Measurements from ENCODE around the gene LBP.
"Not testable (repeated sequence)": the region's sequence is repeated elsewhere in the genome, so short reads cannot be mapped to it uniquely, and the experiment has no call there.

The LBP gene

GRCh38 chr20:38320221-38320620 lies 26.1 kb upstream of the LBP start:
- no peak for DNase-seq (ENCODE audit: low read depth, low spot score)

GRCh38 chr20:38321959-38322598 lies 24.2 kb upstream of the LBP start:
- DNase-seq (ENCODE audit: low read depth, low spot score), result peak; percentile 49

DNA sequence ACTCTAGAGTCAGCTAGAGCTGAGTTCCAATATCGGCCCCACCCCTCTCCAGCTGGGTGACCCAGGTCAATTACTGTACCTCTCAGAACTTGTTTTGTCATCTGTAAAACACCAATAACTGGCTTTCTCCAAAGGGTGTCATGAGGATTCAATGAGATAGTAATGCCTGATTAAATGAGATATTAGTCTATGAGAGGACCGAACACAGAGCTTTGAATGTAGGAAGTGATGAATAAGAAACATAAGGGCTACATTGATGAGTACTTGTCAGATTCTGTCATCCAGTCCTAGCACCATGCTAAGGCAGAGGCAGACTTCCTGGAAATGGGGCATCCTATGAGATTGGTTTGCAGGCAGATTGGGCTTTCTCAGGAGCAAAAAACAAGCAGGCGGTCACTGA lies 22.1 kb upstream of the LBP start:
- no peak for DNase-seq (ENCODE audit: low read depth, low spot score)

DNA sequence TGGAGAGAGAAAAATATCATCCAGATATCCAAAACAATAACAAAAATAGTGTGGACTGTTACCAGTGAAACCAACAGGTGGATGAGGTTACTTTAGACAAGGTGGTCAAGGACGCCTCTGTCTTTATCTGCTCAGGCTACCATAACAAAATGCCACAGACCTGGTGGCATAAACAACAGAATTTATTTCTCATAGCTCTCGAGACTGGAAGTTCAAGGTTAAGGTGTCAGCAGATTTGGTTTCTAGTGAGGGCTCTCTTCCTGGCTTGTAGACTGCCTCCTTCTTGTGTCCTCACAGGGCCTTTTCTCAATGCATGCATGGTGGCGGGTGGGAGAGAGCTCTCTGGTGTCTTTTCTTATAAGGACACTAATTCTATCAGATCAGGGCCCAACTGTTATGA lies 21.1 kb upstream of the LBP start:
- no peak for DNase-seq (ENCODE audit: low read depth, low spot score)

GRCh38 chr20:38325905-38326304 lies 20.4 kb upstream of the LBP start:
- no peak for DNase-seq (ENCODE audit: low read depth, low spot score)

- no peak for DNase-seq (ENCODE audit: low read depth, low spot score)
These were observed 20.0 kb upstream of the LBP start for GRCh38 chr20:38326309-38326708.

- DNase-seq (ENCODE audit: low read depth, low spot score), result no peak
These were observed 15.6 kb upstream of the LBP start for GRCh38 chr20:38330638-38331037.

GRCh38 chr20:38331245-38331644 lies 15.0 kb upstream of the LBP start:
- no peak for DNase-seq (ENCODE audit: low read depth, low spot score)

DNA sequence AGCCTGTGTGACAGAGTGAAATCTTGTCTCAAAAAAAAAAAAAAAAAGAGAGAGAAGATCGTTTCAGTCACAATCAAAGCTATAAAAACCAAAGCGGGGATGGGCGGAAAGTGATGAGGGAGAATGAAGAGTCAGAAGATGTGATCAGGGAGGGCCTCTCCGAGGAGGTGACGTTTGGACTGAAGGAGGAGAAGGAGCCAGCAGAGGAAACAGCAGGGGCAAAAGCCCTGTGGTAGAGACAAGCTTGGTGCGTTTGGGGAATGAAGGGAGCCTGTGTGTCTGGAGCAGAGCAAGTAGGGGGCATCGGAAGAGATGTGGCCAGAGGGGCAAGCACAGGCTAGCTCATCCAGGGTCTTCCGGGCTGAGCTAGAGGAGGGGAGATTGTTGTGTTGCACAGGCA lies 14.5 kb upstream of the LBP start:
- DNase-seq (ENCODE audit: low read depth, low spot score), result no peak

DNA sequence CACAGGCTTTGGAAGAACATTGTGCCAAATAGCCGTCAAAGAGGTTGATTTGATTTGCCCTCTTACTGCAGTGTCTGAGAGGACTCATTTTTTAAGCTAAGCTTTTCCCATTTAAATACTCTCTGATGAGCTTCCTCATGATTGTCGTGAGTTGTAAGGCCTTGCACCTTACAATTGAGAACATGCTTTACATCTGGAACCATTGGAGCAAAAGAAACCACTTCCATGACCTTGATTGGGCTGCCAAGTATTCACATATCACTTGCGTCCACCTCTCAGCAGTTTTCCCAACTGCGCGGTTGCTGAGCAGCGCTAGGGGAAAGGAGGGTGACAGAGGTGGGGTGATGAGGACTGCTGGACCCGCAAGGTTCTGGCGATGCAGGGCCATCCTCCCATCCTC lies 12.3 kb upstream of the LBP start:
- DNase-seq (ENCODE audit: low read depth, low spot score), result no peak

- no peak for DNase-seq (ENCODE audit: low read depth, low spot score)
These were observed 9.6 kb upstream of the LBP start for GRCh38 chr20:38336726-38337125.

DNA sequence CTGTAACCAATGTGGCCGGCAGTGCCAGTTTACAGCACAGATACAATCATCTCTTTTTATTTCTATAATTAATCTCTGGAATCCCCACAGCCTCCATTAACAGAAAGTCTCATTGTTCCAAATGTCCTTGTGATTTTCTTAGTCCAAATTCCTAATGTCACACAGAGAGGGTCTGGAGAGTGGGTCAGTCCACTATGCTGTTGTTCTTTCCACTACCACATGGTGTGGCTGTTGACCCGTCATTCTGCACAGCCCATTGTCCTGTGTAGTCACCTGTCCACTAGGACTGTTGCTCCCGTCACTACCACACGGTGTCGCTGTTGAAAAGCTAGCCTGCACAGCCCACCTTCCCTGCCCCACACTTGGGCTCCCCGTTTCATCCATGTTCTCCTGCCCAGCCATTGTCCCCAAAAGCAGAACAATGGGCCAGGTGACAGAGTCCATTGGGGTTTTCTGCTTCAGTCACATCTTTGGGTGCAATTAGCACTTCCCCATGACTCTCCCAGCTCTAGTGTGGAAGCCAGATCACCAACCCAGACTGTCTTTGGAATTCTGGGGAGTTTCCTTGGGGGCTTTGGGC lies 8.6 kb upstream of the LBP start:
- DNase-seq (ENCODE audit: low read depth, low spot score), result peak; percentile 90

DNA sequence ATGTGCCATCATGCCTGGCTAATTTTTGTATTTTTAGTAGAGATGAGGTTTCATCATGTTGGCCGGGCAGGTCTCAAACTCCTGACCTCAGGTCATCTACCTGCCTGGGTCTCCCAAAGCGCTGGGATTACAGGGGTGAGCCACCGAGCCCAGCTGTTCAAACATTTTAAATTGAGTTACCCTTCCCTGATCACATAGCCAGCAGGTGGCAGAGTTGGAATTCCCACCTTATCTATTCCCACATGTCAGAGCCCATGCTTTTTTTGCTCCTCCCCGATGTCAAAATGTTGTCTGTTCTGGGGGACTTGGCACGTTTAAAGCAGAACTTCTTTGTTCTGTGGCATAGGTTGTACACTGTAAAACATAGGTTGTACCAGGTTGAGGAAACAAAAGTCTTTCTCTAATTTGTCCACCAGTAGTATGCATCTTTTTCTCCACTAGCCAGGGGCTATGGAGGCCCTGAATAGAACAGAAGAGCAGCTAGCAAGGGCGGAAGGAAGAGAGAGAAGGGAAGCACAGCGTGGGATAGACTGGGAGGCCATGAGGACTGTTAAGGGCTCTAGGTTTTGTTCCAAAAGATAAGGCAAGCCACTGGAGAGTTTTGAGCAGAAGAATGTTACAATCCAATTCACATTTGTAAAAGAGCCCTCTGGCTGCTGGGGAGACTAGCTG lies 7.3 kb upstream of the LBP start:
- DNase-seq (ENCODE audit: low read depth, low spot score), result peak; percentile 65

GRCh38 chr20:38339521-38339896 lies 6.8 kb upstream of the LBP start:
- DNase-seq (ENCODE audit: low read depth, low spot score), result not testable (repeated sequence)

- no peak for DNase-seq (ENCODE audit: low read depth, low spot score)
These were observed 6.3 kb upstream of the LBP start for GRCh38 chr20:38339997-38340396.

DNA sequence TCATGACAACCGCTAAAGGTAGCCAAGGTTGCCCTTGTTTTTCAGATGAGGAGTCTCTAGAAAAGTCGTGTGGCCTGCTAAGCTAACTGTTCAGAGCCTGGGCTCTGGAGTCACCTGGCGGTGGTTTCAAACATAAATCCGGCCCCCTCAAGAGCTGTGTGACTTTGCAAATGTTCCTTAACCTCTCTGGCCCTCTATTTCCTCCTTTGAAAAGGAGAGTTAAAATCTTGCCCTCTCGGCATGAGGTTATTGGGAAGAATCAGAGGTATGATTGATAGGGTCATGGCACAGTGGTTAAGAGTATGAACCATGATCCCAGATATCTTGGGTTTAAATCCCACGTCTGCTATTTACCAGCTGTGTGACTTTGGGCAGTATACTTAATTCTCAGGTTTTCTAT lies 5.6 kb upstream of the LBP start:
- no peak for DNase-seq (ENCODE audit: low read depth, low spot score)

DNA sequence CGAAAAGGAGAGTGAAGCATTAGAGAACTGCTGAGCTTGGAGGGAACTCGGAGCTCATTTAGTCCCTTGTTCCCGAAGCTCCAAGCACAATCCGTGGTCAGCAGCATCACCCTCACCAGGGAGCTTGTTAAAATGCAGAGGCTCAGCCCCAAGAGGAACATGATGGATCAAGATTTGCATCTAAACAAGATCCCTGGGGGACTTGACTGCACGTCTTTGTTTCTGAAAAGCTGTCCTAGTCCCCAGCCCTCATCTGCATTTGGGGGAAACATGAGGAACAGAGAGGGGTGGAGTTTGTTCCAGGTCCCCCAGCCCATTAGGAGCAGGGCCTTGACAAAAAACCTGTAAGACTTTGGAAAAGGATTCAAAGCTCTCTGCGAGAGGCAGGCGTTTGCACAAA lies 4.1 kb upstream of the LBP start:
- peak; percentile 36 for DNase-seq (ENCODE audit: low read depth, low spot score)

- DNase-seq (ENCODE audit: low read depth, low spot score), result no peak
These were observed 3.5 kb upstream of the LBP start for GRCh38 chr20:38342713-38343310.

GRCh38 chr20:38343311-38344106 lies 2.8 kb upstream of the LBP start:
- peak; percentile 25 for DNase-seq (ENCODE audit: low read depth, low spot score)

GRCh38 chr20:38344107-38344701 lies 2.1 kb upstream of the LBP start:
- peak; percentile 21 for DNase-seq (ENCODE audit: low read depth, low spot score)

- DNase-seq (ENCODE audit: low read depth, low spot score), result no peak
These were observed 639 bp upstream of the LBP start for GRCh38 chr20:38345643-38346042.

- DNase-seq (ENCODE audit: low read depth, low spot score), result no peak
These were observed 459 bp downstream of the LBP start for GRCh38 chr20:38346741-38347140.
